ENCODE data around the gene DIAPH1. TPM values are rescaled to one million over a fixed set of nuclear protein-coding genes. Genes with fewer than 3 reads are reported as not detected.

DIAPH1 gene
- total RNA-seq, 4 donors from 2014 or later: 48.2 to 65.0 (median 55.0) TPM

DNA sequence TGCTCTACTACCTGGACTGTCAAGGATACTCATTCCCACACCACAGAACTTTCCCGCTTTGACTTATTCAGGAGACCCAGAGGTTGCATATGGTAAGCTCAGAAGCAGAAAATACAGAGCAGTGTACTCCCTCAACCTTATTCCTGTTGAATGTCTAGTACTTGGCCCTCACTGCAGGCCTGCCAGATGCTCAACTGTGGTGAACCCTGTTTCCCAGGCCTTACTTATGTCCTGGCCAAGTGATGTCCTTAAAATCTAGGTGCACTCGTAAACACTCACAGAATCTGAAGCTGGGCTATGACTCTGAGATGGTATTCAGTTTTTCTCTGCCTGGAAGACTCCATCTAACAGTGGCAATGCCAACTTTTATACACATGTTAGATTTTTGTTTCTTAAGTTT, 21.0 kb downstream of the DIAPH1 start:
- TF ChIP-seq, protein P1, sequence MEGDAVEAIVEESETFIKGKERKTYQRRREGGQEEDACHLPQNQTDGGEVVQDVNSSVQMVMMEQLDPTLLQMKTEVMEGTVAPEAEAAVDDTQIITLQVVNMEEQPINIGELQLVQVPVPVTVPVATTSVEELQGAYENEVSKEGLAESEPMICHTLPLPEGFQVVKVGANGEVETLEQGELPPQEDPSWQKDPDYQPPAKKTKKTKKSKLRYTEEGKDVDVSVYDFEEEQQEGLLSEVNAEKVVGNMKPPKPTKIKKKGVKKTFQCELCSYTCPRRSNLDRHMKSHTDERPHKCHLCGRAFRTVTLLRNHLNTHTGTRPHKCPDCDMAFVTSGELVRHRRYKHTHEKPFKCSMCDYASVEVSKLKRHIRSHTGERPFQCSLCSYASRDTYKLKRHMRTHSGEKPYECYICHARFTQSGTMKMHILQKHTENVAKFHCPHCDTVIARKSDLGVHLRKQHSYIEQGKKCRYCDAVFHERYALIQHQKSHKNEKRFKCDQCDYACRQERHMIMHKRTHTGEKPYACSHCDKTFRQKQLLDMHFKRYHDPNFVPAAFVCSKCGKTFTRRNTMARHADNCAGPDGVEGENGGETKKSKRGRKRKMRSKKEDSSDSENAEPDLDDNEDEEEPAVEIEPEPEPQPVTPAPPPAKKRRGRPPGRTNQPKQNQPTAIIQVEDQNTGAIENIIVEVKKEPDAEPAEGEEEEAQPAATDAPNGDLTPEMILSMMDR (IDR thresholded peaks at IDR 0.05; ENCODE audit: low read depth): no peak

DNA sequence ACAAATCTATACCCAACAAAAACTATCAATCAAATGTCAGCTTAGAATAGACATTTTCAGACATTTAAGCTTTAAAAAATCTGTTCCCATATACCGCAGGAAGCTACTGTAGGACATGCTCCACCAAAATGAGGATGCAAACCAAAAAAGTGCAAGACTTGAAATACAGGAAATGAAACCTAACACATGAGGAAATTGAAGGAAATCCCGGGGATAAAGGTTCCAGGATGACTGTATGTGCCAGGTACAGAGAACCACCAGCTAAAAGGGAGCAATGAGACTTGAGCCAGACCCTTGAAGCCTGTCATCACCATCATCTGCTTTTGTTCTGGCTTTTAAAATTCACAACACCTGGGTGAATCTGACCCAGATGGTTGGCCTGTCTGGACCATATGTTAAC, 21.4 kb downstream of the DIAPH1 start:
- TF ChIP-seq, protein P1 (IDR thresholded peaks at IDR 0.05; ENCODE audit: low read depth): no peak

DNA sequence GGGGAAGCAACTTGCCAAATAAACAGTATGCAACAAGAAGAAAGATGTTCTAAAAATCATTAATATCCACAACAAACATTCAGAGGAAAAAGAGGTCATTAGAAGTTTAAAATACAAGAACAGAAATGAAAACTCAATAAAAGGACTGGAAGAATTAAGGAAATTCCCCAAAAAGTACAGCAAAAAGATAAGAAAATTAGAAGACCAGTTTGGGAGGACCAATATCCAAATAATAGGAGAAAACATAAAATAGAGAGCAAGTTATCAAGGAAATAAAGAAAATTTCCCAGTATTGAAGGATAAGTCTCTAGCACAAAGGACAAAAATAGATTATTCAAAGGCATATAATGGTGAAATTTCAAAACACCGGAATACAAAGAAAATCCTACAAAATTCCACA, 21.9 kb downstream of the DIAPH1 start:
- TF ChIP-seq, protein P1 (IDR thresholded peaks at IDR 0.05; ENCODE audit: low read depth): no peak

DNA sequence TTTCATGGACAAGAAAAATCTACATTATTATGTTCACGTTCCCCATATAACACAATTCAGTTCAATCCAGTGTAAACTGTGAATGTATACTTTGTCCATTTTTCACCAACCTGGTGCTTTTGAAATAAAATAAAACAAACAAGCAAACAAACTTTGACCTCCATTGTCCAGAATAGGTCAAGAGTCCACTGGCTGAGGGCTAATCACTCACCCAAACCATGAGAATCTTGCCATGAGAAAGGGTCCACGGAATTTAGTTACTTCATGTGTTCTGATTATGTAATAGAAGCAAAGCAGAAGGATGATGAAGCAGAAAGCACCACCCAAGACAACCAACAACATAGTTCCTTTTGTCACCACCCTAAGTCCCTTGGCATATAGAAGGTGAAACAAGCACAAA, 28.7 kb downstream of the DIAPH1 start:
- TF ChIP-seq, protein P1 (IDR thresholded peaks at IDR 0.05; ENCODE audit: low read depth): no peak

DNA sequence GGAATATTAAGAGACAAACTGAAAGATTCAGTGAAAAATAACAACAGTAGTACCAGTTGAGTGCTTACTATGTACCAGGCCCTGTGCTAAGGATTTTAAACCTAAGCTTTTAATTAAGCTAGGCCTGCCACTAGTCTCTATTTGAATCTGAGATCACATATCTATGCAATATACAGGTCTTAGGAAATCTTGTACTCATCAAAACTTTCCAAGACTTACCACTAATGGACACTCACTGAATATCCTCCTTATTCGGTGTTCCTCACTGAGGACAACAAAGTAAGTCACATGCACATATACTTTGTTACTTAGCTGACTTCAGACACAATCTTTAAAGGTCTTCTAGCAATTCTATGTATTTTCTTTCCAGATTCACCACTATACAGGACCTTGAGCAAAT, 32.6 kb downstream of the DIAPH1 start:
- TF ChIP-seq, protein P1 (IDR thresholded peaks at IDR 0.05; ENCODE audit: low read depth): no peak

DNA sequence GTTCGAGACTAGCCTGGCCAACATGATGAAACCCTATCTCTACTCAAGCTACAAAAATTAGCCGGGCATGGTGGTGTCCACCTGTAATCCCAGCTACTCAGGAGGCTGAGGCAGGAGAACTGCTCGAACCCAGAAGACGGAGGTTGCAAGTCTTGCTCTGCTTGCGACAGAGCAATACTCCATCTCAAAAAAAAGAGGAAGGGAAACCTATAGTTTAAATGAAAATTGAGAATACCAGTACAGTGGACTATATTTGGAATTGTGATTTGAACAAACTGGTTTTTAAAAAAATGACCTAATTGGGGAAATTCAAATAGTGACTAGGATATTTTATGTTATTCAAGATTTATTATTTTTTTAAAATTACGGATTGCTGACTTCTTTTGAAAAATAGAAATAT, 33.2 kb downstream of the DIAPH1 start:
- TF ChIP-seq, protein P1 (IDR thresholded peaks at IDR 0.05; ENCODE audit: low read depth): no peak

DNA sequence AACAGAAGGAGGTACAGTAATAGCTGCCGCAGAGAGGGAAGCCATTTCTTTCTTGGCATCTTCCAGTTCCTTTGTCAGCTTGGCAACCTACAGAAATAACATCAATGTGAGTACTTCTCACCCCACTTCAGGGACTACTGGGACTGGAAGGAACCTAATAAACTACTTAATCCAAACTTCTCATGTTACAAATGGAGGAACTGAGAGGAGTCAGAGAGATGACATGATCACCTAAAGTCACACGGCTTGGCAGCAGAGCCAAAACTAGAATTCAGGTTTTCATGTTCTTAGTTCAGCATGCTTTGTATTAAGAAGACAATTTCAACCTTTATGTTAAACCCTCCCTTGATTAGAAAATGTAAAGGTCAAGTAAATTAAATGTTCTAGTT, 44.7 kb downstream of the DIAPH1 start:
- TF ChIP-seq, protein P1 (IDR thresholded peaks at IDR 0.05; ENCODE audit: low read depth): no peak
